Measurements from ENCODE around the gene TMEM164.

TMEM164 gene

DNA sequence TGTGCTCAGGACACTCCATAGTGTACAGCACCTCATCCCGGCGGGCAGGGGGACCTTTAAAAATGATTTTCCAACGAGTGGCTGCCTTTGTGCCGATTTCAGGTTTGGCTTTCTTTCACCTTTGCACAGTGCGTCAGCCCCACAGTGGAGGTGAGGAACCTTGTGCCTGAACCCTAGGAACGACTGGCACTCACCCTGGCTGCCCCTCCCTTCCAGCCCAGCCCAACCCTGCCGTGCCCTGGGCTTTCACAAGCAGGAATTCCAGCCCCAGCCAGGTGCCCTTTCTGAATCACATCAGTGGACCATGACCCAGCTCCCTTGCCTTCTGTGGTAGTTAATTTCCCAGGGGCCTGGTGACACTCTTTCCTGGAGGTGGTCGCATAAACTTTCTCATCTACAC, 1.3 kb downstream of the TMEM164 start:
- DNase-seq = no peak

DNA sequence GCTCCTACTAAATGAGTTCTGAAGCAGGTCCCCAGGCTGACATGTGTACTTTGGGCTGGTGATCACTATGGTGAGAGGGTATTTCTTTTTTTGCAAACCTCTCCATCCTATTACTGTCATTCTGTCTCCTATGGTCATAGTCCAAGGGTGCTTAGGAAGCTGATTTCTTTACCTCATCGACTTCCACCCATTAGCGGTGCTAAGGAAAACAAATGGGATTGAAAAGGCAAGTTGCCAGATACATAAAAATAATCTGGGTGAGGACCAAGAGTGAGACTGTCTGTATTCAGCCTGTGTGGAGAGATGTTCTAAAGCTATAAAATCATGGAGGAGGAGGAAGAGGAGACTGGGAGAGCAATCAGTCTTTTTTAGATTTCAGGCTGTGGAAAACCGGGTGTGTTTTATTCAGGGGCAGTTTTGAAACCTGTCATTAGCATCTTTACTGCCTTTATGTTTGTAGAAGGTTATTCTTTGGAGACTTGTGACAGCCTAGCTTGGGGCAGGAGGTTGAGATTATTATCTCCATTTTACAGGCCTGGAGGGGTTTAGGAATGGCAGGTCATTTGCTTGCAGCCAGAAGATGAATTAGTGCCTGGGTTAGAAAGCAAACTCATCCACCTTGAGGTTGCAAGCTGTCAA, 1.9 kb downstream of the TMEM164 start:
- DNase-seq = no peak

GRCh38 chrX:110006161-110006560, 3.2 kb downstream of the TMEM164 start:
- DNase-seq = no peak

- no peak for DNase-seq
Observed at GRCh38 chrX:110006821-110007375, 4.0 kb downstream of the TMEM164 start.

DNA sequence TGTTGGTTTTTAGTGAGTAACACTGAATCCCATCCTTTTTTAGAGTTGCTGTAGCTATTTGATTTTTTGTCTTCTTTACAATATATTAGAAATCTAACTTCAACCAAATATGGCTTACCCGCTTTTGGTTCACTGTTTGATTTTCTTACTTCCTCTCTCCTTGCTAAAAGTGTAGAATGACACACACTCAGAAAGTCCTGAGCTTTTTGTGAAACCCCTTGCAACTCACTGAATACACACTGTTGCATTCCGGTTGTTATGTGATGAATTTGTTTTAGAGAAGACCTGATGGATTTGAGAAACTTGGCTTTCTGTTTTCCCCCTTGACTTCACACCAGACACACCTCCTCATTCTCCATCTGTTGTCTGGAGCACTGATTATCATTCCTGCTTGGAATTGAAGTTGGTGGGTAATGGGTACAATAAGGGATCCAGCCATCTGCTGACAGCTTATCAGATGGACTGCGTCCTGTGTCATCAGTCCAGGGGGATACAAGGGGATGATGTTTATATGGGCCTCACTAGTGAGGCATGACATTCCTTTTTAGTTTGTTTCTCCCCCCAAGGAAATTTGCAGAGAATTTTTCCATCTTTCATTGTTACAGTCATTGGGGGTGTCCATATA, 5.2 kb downstream of the TMEM164 start:
- no peak for DNase-seq

- DNase-seq = no peak
Observed at GRCh38 chrX:110012818-110013485, 10.0 kb downstream of the TMEM164 start.

- no peak for DNase-seq
Observed at GRCh38 chrX:110013968-110014367, 11.1 kb downstream of the TMEM164 start.

DNA sequence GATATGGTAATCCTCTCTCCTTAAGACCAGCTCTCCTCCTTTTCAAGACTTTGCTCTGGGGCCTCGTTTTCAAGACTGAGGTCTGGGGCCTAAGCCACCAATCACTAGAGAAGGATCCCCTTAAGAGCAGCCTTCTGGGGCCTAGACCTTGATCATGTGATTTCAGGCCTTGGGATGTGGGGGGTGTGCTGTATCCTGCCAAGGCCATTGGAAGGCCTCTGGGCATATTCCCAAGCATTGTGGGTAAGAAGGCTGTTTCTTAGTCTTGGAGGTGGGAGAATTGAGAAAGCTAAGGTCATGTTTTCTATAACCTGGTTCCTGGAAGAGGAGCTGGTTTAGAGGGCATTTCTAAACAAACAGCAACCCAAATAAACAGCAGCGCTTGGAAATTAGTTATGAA, 12.1 kb downstream of the TMEM164 start:
- DNase-seq = no peak

DNA sequence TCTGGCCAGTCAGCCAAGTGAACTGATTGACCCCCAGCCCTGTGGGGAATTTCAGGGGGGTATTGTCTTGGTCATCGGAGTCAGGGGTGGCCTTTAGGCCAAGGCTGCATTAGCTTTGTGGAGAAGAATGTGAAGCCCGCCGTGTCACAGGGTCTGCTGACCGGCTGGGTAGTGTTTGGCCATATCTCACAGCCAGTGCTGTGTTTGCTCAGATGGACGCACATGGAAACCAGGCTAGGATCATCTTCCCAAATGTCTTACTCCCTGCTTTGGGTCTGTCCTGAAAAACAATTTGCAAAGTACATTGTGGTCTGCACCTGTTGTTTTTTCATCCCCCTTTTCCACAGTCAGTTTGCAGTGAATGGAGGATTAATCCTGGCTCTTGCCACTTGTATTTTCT, 13.0 kb downstream of the TMEM164 start:
- no peak for DNase-seq

DNA sequence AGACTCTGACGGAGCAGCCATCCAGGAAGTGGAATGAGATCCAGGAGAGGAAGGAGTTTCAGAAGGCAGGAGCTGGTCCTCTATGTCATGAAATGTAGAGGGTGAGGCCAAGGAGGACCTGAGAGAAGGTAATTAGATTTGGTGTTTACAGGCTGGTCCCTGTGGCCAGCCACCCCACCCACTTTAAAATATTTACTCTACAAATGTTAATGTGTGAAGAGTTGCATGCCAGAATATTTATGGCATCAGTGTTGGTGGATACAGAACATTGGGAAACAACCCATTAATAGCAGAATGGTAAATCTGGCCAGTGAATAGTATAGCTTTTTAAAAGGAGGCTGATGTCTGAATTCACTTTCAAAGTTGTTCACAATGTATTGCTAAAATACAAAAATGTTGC, 17.6 kb downstream of the TMEM164 start:
- no peak for DNase-seq

DNA sequence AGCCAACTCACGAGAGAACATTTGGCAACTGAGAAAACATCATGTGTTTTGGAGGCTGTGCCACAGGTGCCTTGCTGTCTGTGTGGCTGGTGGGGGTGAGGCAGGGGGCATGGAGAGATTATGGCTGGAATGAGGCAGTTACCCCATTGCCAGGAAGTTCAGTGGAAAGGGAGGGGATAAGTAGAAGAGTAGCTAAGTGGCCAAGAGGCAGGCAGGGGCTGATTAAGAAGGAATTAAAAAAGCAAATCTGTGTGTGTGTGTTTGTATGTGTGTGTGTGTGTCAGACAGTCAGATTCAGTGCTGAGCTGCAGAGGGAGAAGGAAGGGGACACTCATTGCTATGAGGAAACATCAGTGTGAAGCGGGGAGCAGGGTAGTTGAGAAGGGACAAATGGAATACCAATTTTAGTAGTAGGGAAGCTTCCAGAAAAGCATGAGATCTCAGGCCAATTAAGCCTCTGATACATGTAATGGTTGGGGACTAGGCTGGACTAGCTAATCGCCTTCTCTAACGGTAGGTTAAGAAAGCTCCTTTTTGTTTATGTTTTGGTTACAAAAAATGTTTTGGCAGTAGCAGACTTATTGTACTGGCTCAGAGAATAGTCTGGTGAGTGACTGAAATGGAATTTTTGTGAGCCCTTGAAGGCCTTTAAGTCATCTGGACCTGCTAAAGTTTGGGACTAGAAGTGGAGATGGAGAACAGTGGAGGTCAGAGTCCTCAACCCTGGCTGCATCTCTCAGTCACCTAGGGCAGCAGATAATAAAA, 18.5 kb downstream of the TMEM164 start:
- DNase-seq = no peak

DNA sequence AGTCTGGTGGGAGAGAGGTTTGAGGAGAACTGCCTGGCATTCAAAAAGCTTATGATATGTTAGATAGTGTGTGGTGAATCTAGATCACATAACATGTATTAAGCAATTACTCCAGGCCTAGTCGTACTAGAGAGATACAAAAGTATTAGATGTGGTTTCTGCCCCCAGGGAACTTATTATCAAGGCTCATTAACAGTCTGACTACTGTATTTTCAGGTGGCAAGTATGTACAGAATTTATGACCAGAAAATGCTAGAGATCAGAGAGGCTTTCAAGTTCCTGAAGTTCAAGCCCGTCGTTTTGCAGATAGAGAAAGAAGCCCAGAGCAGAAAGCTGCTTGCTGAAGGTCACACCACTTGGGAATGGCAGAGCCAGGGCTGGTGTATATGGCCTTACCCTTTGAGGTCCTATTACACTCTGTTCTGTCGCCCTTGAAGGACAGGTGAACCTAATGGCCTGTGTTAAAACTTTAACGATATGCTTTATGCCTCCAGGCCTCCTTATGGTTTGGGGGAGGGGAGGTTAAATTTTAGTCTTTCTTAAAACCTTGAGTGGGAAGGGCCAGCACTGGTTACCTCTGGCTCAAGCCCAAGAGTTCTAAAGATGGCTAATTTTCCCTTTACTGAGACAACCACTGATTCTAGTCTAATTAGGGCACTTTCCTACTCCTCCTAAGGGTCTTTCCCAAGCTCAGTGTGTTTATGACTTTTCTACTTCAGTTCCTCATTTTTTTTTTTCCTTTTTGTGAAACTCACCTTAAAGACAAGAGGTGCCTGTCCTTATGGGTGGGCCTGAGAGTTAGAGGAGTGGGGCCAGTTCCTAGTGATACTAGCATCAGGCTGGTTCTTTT, 19.9 kb downstream of the TMEM164 start:
- DNase-seq = no peak

- DNase-seq = no peak
Observed at GRCh38 chrX:110025395-110025794, 22.5 kb downstream of the TMEM164 start.

DNA sequence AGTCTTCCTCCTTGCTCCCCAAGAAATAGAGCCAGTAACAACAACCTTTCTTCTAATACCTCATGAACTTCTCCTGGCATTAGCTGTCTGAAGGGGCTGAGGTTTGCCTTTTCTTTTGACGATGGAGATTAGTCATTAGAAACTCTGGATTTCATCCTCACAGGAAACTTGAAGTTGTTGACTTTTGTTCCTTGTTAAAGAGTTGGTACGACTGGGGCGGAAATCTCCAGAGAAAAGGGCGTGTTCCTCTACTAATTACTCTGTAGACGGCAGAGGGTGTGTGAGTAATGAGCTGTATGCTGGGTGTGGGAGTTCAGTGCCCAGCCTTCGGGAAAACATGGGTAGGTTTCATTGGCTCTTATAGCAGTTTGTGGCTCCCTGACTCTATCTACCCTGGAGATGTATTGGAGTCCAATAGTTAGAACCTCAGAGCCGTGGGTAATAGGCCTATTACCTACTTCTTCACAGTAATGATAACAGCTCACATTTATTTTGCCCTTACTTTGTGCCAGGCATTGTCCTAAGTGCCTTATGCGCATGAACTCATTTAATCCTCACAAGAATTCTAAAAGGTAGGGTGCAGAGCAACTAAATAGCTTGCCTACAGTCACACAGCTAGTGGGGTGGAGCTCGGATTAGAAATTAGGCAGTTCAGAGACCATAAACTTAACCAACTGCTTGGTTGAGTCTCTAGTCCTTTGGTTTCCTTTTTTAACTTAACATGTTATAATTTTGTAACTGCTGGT, 23.4 kb downstream of the TMEM164 start:
- DNase-seq = no peak

DNA sequence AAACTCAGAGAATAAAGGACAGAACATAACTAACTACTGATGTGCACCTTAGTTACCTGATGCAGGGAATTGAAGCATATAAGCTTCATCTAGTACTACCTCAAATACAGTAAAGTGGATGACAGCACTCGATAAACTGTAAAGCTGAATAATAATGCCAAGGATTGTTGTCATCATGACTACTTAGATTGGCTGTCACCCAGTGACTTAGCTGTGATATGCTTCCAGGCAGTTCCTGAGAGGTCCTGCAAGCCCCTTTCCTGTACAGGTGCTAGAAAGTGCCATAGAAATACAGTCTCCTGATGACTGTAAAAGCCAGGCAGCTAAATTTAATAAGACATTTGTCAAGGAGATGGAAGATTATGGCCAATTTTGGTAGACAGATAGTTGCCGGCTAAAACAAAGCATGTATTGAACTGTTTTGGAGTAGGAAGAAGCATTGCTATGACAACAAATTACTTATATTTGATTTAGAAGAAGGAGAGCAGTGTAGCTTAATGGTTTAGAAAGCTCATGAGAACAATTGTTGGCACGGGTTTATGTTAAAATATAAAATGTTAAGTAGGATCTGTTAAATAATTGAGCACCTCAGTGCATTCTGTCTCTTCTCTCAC, 29.7 kb downstream of the TMEM164 start:
- DNase-seq = no peak

- DNase-seq = no peak
Observed at GRCh38 chrX:110034036-110034435, 31.1 kb downstream of the TMEM164 start.

GRCh38 chrX:110036162-110037033, 33.5 kb downstream of the TMEM164 start:
- no peak for DNase-seq

DNA sequence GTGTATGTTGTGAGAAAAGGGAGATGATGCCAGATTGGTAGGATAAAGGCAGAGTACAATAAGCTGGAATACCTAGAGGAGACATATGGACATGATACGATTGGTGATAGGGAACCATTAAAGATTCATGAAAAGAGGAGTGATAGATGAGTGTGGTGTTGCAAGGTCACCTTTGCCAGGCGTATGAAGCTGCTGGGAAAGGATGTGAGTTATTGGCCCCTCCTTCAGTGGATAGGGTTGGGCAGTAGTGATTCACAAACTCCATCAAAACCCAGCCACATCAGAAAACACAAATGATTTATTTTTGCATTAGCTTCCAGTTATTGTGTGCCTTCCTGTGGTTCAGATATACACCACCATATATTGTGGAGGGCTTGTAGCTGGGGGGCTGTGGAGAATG, 34.3 kb downstream of the TMEM164 start:
- no peak for DNase-seq

- DNase-seq = no peak
Observed at GRCh38 chrX:110038900-110039299, 36.0 kb downstream of the TMEM164 start.

DNA sequence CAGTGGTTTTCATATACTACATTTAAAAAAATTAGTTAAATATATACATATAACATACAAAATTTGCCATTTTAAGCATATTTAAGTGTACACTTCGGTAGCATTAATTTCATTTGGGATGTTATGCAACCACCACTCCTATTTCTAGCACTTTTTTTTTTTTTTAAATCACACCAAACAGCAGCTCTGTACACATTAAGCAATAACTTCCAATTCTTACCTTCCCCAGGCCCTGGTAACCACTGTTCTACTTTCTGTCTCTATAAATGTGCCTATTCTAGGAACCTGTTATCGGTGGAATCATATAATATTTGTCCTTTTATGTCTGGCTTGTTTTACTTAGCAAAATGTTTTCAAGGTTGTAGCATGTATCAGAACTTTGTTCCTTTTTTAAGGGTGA, 39.1 kb downstream of the TMEM164 start:
- no peak for DNase-seq

Data from activated effector memory CD4-positive, alpha-beta T cell treated with Interleukin-2 at 50 U/mL for 16 hours (primary cell).